Pons (tissue), 1 donor: ENCODE results near the gene CNOT6.

ENCODE experiments used
- DNase-seq: peaks from one replicate; pipeline ENCODE4 v3.0.0-alpha.2; 2016; ENCODE audit warnings: low spot score

The CNOT6 gene

DNA sequence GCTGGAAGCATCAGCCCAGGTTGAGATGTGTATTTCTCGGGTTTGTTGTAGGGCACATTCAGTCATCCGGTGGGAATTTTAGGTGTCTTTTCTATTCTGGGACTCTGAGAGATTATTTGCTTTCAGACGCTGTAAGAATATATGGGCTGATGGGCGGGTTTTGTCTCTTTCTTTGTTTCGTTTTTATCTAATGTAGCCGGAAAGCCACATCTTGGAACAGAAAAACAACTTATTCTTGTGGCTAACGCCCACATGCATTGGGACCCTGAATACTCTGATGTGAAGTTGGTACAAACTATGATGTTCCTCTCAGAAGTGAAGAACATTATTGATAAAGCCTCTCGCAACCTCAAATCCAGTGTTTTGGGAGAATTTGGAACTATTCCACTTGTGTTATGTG is 74.7 kb downstream of the CNOT6 start:
- no peak for DNase-seq

DNA sequence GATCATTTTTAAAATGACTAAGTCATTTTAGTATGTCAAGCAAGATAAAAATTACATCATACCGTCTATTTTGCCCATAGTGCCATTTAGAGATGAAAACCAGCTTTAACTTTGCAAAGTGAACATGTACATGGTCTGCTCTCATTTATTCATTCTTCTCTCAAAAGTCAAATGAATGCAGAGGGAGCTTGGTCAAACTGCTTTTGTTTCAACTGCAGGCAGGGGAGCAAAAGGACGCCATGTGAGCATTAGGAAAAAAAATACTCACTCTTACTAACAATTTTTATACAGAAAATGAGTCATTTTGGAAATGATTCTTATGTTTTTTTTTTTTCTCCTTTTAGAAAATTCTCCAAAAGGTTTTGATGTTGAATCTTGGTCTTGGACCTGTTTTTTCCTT is 81.4 kb downstream of the CNOT6 start:
- no peak for DNase-seq

DNA sequence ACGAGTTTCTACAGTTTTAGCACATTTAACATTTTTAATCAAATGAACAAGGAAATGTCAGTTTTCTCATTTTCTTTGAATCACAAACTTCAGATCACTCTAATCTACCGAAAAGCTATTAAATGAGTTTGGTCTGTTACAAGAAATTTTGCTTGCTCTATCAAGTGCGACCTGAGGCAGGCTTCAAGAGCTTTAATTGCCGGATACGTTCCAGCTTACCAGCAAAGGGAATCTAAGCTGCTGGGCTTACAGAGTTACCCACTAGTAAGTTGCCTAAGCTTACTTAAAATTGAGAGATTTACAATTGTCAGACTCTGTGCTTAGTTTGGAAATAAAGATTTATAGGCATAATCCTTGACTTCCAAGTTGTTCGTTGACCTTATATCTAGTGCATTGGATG is 86.5 kb downstream of the CNOT6 start:
- DNase-seq, result no peak

DNA sequence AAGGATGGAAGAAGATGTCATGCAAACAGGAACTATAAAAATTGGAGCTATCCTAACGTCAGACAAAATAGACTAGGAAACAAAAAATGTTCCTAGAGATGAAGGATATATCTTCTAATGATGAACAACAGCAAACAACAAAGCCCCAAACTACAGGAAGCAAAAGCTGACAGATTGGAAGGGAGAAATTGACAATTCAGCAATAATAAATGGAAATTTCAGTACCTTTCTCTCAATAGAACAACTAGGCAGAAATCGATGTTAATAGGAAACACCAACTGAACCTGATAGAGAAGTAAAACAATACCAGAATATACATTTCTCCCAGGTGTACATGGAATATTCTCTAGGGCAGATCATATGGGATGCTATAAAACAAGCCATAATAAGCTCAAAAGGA is 89.6 kb downstream of the CNOT6 start:
- no peak for DNase-seq

DNA sequence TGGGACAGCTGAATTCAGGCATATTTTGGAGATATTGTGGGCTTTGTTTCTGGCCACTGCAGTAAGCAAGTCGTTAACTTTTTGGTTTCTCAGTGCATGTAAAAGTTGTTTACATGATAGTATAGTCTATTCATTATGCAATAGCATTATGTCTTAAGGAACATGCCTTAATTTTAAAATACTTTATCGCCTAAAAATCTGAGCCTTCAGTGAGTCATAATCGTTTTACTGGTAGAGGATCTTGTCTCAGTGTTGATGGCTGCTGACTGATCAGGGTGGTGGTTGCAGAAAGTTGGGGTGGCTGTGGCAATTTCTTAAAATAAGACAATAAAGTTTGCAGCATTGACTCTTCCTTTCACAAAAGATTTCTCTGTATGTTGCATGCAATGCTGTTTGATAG is 92.0 kb downstream of the CNOT6 start:
- DNase-seq, result no peak

DNA sequence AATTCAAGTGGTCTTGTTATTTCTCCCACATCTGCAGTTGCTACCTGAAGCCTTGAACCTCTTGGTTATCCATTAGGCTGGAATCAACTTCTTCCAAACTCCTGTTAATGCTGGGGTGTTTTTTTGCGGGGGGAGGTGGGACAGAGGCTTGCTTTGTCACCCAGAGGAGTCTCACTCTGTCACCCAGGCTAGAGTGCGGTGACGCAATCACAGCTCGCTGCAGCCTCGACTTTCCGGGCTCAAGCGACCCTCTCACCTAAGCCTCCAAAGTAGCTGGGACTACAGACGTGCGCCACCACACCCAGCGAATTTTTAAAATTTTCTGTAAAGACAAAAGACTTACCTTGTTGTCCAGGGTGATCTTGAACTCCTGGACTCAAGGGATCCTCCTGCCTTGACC is 92.7 kb downstream of the CNOT6 start:
- DNase-seq, result no peak

DNA sequence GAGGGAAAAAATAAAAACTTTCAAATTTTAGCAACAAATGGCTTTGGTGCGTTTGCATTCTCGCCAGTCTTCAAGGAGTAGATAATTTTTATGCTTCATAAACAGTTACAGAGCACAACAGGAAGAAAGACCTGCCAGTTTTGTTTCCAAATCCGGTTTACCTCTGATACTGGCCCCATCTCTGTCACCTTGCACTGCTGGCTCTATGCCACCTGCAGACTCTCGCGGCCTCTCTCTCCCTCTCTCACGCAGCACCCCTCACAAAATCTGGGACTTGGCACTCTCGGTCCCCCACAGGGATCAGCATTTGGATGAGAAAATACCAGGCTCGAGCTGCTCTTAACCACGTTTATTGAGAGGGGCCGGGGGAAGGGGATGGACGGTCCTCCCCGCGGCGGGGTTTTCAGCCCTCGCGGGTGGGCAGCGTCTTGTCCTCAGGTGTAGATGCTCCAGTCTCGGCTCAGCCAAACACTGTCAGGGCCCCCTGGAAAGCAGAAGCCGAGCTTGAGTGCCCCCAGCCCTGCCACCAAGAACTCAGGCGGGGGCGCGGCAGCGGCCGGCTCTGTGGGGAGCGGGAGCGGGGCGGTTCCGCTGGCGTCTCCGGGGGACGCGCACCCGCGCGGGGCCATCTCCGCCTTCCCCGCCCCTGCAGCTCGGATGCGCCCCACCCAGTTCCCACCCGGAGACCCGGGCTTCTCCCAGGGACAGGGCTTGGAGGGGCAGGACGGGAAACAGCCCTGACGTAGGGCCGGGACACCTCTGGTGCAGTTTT is 95.8 kb downstream of the CNOT6 start:
- no peak for DNase-seq

DNA sequence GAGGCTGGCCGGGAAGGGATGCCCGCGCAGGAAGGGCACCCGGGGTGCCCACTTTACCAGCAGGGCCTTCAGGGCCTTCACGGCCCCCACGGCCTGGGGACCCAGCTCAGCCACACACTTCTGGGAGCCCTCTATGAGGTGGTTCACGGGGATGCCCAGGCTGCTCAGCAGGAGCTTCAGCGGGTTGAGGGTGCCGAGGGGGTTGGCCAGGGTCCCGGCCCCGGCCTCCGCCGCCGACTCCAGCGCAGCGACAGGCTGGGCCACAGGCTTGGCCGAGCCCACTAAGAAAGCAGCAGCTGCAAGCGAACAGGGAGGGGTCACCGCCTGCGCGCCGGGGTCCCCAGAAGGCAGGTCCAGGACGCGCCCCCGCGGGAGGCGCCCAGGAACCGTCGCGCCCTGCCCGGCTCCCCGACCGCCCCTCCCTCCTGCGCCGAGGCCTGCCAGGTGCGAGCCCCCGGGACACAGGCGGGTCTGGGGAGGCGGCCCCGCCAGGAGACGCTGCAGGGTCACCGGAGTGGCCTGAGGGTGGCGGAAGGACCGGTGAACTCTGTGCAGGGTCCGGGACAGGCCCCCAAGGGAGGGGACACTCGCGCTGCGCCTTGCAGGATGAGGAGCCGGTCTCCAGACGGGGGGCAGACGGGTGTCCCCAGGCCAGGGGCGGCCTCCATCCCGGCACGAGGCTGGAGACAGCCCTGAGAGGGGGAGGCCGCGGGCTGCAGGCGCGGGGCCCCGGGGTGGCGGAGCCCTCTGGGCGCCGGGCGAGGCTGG is 96.5 kb downstream of the CNOT6 start:
- DNase-seq, result no peak

DNA sequence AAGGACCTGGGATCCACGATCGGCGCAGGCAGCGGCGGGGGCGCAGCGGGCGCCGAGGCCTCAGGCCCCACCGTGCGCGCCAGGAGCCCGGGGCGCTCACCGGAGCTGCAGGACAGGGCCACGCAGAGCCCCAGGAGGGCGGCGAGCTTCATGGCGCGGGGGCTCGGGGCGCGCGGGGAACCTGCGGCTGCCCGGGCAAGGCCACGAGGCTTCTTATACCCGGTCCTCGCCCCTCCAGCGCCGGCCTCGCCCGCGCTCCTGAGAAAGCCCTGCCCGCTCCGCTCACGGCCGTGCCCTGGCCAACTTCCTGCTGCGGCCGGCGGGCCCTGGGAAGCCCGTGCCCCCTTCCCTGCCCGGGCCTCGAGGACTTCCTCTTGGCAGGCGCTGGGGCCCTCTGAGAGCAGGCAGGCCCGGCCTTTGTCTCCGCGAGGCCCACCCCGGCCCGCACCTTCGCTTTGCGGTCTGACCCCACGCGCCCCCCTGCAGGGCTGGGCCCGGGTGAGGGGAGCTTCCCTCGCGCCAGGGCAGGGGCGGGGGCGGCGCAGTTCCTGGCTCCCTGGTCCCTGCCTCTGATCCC is 97.2 kb downstream of the CNOT6 start, which contains the start of gene SCGB3A1:
SCGB3A1 (minus strand) TSS at position 189 of the 577 bp plus-strand sequence; CDS start at position 152, 37 bp downstream.
- DNase-seq, result no peak

DNA sequence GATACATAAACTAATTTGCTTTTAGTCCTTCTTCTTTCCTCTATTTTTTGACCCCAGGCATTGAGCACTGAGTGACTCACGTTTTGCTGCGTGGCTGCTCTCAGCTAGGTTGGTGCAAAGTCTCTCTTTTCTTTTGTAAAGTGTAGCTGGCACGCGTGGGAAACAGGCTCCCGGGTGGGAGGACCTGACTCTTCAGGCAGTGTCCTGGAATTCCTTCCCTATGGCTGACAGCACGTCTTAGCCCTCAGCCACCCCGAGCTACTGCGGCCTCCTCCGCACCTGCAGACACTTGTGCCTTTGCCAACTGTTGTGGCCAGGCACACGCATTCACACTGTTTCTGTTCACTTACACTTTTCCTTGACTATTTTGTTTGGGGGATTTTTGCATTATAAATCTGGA is 98.0 kb downstream of the CNOT6 start:
- DNase-seq, result no peak

DNA sequence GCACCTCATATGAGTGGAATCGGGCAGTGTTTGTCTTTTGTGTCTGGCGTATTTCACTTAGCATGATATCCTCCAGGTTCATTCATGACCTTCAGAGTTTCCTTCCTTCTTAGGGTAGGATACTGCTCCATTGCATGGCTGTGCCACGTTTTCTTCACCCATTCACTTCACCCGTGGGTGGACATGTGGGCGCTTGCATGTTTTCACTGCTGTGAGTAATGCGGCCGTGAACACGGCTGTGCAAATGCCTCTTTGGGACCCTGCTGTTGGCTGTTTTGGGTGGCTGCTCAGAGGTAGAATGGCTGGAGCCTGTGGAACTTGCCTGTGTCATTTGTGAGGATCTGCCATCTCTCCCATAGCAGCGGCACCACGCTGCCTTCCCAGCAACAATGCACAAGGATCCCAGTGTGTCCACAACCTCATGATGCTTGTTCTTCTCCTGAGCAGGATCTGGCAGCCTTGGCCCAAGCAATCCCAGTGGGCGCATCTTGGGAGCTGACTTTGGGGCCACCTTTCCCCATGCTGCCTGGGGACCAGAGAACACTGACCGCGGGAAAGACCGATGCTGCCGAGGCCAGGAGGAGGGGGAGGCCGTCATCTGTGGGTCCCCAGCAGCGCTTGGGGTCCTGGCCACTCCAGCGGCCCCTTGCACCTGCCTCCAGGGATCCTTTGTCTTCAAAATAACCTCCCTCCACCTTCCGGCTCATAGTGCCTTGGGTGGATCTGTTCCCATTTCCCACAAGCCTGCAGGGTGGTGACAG is 99.4 kb downstream of the CNOT6 start:
- no peak for DNase-seq

DNA sequence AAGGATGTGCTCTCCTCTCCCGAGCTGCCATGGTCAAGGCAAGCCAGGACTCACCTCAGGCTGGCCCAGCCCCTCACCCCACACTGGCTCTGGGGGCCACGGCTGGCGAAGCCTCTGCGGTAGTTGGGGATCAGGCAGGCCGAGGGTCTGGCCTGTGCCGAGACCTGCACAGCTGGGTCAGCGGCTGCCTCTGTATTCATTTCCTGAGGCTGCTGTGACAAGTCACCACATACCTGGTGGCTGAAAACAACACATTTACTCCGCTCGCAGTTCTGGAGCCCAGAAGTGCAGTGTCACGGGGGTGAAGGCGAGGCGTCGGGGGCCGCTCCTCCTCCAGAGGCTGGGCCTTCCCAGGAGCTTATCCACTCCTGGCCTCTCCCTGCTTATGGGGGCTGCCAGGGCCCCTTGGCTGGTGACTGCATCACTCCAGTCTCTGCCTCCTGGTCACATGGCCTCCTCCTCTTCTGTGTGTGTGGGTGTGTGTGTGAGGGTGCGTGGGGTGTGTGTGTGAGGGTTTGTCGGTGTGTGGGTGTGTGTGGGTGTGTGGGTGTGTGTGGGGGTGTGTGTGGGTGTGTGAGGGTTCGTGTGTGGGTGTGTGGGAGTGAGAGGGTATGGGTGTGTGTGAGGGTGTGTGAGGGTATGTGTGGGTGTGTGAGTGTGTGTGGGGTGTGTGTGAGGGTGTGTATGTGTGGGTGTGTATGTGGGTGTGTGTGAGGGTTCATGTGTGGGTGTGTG is 100.3 kb downstream of the CNOT6 start:
- DNase-seq, result no peak

DNA sequence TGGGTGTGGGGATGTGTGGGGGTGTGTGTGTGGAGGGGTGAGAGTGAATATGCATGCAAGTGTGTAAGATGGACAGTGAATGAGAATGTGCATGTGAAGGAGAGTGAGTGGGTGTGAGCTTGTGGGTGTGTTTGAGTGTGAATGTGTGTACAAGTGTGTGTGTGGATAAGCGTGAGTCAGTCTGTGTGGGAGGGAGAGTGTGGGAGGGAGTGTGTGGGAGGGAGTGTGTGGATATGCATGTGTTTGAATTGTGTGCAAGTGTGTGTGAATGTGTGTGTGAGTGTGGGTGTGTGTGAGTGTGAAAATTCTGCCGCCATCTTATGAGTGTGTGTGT is 100.8 kb downstream of the CNOT6 start:
- no peak for DNase-seq

DNA sequence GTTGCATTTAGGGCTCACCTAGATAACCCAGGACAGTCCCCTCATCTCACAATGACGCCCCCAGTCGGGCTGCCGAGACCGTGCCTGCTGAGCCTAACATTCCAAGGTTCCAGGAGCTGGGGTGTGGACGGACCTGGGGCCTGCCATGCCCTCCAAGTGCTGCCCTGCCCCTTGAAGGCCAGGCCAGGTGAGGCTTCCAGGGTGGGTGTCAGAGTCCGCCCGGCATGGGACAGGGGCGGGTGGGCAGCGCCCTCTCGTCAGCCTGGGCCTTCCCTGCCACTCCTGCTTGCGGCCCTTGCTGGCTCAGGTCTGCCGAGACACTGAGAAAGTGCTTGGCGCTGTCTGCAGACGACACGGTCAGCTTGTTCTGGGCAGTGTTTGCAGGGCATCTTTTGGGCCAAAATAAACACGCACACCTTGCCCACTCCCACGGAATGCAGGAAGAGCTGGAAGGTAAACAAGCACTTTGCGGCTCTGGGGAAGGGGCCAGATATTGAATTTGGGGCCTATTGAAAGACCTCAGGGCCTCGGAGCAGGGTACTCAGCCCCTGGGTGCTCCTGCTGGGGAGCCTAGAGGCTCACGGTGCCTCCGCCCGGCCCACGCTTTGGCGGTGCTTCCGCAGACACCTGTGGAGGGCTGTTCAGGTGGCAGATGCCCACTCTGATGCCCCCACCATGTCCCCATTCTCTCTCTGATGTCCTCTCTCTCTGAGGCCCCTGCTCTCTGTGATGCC is 101.4 kb downstream of the CNOT6 start:
- no peak for DNase-seq

DNA sequence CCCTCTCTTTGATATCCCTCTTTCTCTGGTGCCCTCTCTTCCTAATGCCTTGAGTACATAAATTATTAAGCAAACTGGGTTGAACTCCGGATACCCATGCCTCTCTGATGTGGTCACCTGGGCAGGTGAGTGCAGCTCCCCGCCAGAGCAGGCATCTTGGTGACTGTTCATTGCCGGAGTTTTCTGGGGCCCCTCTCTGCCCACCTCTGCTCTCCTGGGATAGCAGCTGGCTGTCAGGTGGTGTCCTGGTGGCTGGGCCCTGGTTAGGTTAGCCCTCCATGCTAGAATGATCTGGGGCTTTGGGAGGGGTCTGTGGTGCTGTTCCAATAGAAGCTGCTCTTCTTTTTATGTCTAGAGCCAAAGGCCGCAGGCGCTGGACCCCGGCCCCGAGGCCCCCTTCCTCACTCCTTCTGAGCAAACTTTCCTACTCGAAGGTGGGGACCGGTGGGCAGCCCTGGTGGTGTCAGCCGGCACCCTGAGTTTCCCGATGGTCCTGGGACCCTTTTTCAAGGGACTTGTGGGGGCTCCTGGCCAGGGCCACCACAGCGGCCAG is 102.0 kb downstream of the CNOT6 start:
- DNase-seq, result no peak

DNA sequence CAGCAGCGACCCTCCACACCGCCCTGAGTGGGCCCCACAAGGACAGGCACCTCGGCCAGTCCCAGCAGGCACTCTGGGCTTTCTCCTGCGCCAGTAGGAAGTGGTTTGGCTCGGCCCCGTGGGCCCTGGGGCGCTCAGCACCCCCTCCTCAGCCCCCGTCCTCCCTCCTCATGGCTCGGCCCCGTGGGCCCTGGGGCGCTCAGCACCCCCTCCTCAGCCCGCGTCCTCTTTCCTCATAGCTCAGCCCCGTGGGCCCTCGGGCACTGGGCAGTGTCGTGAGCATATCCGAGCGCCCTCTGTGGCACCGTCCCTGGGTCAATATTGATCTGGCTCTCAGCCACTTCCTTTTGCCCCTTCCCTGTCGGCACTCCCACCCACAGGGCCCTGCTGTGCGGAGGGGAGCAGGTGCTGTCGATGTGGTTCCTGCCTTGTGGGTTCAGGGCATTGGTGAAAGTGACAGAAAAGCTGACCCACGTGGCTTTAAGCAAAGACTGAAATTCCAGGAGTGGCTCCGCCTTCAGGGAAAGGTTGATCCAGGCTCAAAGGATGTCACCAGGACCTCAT is 102.6 kb downstream of the CNOT6 start:
- no peak for DNase-seq

DNA sequence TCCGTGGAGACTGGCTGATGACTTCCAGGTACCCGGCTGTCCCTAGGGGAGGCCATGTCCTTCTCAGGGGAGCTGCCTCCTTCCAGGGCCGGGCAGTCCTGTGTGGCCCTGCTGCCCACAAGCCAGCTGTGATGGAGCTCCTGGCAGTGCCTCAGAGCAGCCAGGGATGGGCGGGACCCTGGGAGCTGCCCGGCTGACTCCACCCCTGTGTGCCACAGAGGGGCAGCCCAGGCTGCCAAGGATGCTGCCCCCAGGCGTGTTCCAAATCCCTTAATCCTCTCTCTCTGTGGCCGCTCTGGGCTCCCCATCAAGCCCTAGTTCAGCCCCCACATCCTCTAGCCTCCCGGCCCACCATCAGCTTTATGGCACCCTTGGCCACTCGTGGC is 104.1 kb downstream of the CNOT6 start:
- DNase-seq, result no peak

DNA sequence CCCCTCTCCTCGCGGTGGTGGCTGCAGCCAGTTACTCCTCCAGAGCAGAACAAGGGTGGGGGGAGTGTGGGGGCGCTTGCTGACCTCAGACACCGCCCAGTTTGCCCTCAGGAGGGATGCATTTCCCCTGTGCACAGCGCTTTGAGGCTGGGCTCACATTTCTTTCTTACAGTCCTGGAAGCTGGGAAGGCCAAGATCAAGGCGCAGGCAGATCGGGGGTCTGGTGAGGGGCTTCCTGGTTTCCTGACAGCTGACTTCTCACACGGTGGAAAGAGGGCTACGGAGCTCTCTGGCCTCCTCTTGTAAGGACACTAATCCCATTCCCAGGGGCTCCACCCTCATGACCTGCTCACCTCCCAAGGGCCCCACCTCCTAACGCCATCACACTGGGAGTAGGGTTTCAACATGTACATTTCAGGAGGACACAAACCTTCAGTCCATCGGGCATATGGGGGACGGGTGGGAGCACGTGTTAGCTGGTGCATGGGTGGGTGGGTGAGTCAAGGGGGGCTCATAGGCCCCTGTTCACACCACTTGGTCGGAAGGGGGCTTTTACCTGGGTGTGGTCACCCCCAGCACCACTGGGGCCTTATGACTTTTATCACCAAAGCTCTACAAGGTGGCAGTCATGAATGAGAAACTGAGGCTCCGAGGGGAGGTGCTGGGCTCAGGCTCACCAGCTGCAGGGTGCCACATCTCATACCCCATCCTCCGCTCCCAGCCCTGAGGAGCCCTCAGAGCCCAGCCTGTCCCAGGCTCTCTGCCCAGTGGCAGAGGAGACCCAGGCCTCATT is 104.8 kb downstream of the CNOT6 start:
- DNase-seq, result no peak

DNA sequence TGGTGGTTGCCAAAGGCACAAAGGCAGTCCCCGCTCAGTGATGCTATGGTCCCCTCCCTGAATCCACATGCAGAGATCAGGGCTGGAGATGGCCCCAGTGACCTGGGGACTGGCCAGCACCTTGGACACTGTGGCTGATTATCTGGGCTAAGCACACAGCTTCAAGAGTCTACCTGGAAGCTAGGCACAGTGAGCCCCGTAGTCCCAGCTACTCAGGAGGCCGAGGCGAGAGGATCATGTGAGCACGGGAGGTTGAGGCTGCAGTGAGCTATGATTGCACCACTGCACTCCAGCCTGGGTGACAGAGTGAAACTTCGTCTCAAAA is 105.4 kb downstream of the CNOT6 start:
- DNase-seq, result no peak
